GM12874 (cell line): ENCODE results near the gene GAK.

Source experiments
- TF ChIP-seq, protein P1 (sequence below): IDR thresholded peaks from 2 replicates; pipeline ENCODE4 v1.5.1; 2011; ENCODE audit warnings: low read depth, mild to moderate bottlenecking, control low read depth, low read length, moderate library complexity; ENCODE audit not compliant: insufficient read depth

The GAK gene

DNA sequence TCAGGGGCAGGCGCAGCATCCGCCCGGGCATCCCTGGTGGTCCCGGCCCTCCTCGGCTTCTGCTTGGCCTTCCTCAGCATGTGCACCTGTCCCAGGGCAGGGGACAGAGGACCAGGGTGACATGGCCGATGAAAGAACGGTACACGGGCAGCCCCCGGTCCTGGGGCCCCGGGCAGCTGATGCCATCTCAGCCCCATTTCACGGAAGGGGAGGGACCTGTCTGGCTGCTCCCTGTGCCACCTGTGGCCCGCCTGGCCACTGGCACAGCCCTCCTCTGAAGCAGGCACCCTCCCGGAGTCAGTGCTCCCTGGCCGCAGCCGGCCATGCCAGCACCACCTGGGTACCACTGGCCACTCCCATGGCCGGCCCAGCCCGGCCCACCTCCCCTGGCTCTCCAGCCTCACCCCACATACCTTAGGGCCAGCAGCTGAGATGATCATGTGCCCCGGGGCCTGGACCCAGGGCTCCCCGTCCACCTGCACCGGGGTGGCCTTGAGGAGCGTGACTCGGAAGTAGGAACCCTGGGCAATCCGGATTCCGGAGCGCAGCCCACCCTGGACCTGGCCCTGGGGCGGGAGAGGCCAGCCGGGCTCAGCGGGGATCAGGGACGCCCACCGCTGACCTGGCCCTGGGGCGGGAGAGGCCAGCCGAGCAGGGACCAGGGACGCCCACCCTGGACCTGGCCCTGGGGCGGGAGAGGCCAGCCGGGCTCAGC is 28.7 kb upstream of the GAK start:
- TF ChIP-seq, protein P1, sequence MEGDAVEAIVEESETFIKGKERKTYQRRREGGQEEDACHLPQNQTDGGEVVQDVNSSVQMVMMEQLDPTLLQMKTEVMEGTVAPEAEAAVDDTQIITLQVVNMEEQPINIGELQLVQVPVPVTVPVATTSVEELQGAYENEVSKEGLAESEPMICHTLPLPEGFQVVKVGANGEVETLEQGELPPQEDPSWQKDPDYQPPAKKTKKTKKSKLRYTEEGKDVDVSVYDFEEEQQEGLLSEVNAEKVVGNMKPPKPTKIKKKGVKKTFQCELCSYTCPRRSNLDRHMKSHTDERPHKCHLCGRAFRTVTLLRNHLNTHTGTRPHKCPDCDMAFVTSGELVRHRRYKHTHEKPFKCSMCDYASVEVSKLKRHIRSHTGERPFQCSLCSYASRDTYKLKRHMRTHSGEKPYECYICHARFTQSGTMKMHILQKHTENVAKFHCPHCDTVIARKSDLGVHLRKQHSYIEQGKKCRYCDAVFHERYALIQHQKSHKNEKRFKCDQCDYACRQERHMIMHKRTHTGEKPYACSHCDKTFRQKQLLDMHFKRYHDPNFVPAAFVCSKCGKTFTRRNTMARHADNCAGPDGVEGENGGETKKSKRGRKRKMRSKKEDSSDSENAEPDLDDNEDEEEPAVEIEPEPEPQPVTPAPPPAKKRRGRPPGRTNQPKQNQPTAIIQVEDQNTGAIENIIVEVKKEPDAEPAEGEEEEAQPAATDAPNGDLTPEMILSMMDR: no peak

DNA sequence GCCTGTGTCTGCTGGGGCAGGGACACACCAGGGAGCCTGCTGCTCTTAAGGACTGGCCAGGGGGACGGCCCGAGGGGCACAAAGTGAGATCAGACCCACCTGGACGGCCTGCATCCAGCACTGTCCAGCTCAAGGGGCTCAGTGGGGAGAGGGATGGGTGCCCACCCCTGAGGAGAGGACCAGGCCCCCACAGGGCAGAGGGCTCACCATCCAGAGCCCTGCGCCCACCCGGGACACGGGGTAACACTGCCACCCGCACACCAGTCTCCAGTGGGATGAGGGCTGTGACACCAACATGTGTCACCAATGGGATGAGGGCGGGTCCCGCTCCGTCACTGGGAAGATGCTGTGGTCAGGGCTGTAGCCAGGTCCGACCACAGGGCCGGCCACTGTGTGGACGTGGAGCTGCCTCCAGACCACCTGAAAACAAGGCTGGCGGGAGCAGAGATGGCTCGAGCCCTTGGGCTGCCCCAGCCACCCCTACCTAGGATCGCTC is 28.1 kb upstream of the GAK start:
- TF ChIP-seq, protein P1: no peak

DNA sequence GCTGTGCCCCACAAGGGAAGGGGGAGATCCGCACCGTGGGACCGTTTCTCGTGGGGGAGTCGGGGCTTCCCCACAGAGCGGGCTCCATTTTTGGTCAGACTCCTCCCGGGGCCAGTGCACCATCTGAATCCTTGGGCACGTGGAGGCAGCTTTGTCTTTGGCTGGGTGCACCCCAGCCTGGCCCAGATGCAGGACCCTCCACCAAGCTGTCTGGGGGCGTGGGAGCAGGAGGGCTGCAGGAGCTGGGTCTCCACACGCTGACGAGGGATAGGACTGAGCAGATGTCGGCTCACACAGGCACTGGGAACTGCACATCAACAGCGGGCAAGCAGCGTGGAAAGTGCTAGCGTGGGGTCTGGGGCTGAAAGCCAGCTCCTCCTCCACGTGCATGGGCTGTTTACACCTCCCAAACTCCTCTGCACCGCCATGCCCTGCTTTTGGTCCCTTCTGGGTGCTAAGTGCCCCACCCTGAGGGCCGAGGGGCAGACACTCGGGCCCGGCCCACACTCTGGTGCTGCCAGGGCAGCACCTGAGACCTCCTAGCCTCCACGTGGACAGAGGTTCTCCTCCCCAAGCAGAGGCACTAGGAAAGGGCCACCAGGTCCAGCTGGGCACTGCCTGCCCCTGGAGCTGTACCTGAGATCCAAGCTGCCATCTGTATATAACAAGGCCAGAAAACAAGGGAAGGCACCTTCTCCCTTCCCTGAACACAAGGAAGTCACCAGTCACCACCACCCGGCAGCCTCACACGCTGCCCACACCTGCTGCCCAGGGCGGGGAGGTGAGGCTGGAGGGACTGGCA is 27.4 kb upstream of the GAK start:
- TF ChIP-seq, protein P1: no peak

DNA sequence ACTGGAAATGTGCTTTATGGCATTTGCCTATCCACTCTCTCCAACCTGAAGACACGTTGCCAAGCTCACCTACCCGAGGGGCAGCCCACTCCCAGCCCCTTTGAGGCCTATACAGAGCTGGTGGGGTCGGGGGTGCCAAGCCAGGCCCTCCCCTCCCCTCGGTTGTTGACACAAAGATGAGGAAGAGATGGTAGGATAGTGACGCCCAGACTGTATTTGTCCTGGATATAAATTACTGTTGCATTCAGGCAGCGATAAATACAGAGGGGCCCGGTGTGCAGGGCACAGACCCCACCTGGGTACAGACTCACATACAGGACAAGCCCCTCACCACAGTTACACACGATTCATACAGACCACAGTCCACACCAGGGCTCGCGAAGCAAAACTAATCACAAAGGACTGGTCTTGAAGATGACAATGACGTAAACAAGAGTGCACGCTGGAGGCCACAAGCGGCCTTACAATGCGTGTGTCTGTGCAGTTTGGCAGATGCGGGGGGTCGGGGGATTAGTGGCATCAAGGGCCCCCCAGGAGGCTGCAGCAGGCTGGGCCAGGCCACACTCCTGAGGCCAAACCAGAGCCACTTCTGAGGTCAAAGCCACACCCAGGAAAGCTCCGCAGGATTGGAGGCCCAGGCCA is 26.7 kb upstream of the GAK start:
- TF ChIP-seq, protein P1: no peak

DNA sequence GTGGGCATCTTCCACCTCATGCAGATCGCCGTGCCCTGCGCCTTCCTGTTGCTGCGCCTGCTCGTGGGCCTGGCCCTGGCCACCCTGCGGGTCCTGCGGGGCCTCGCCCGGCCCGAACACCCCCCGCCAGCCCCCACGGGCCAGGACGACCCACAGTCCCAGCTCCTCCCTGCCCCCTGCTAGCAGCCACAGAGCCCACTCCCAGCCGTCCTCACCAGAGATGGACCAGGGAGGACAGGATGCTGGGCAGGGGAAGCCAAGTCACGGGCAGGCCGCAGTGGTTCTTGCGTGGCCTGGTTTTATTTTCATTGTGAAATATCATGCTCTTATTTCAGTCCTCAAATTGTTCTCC is 26.2 kb upstream of the GAK start:
- TF ChIP-seq, protein P1: no peak

DNA sequence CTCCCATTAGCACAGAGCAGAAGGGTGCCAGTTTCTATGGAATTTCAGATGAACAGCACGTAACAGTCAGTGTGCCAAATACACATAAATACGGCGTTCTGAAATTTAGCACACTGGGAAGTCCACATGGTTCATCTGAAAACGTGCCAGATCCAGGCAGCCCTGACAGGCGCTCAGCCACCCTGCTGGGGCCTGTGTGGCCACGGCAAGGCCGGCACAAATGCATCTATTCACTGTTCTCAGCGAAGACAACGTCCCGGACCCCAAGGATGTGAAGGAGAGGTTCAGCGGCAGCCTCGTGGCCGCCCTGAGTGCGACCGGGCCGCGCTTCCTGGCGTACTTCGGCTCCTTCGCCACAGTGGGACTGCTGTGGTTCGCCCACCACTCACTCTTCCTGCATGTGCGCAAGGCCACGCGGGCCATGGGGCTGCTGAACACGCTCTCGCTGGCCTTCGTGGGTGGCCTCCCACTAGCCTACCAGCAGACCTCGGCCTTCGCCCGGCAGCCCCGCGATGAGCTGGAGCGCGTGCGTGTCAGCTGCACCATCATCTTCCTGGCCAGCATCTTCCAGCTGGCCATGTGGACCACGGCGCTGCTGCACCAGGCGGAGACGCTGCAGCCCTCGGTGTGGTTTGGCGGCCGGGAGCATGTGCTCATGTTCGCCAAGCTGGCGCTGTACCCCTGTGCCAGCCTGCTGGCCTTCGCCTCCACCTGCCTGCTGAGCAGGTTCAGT is 25.6 kb upstream of the GAK start:
- TF ChIP-seq, protein P1: no peak

DNA sequence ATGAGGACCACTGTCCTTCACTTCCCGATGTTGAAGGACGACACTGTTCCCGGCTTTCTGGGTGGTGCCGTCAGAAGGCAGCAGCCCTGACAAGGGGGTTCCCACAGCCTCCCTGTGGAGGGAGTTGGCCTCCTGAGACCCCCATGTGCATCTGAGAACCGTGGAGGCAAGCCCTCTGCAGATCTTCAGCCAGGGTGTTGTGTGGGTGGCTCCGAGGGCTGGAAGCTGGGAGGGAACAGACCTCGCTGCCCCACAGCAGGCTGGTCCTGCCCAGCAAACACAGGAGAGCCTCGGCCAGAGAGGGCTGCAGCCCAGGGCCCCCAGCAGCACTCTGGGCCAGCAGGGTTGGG is 25.1 kb upstream of the GAK start:
- TF ChIP-seq, protein P1: no peak
